ENCODE data around the gene LRRC4C.
"Not testable (repeated sequence)": the region's sequence is repeated elsewhere in the genome, so short reads cannot be mapped to it uniquely, and the experiment has no call there.

The LRRC4C gene

GRCh38 chr11:40885250-40885954, 574.0 kb downstream of the LRRC4C start:
- DNase-seq (ENCODE audit: low read depth in 1 of 2, low spot score in 1 of 2): no peak

- DNase-seq (ENCODE audit: low read depth in 1 of 2, low spot score in 1 of 2): no peak
Measured at GRCh38 chr11:40882301-40882700, 577.2 kb downstream of the LRRC4C start.

DNA sequence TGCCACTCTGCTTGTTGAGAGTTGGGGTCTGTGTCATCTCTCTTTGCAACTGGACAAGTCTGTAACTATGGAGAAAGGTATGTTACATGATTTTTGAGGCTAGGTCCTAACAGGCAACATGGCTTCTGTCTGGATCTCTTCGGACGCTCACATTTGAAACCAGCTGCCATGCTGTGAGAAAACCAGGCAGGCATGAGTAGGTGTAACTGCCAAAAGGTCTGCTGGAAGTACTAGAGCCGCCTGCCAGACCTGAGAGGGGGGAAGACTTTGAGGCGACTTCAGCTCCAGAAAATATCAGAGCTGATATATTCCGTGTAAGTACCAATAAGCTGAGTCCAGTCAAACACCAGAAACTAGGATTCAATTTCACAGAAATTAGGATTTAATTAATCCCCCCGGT, 579.5 kb downstream of the LRRC4C start:
- no peak for DNase-seq (ENCODE audit: low read depth in 1 of 2, low spot score in 1 of 2)

DNA sequence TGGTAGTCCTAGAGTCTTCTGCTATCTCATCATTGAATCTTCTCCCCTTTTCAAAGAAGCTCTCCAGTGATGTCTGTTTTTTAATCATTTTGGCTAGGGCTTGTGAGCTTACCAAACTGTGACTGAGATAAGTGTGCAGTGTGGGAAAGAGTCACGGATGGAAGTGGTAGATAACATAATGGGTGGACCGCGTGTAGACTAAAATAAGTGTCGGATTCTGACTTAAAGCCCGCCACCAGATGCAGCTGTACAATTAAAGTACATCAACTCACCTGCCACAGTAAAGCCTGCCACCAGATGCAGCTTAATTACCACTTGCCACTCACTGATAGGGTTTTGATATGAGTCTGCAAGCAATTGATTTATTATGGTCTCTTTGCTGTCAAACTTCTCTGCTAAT, 581.5 kb downstream of the LRRC4C start:
- DNase-seq (ENCODE audit: low read depth in 1 of 2, low spot score in 1 of 2): no peak

DNA sequence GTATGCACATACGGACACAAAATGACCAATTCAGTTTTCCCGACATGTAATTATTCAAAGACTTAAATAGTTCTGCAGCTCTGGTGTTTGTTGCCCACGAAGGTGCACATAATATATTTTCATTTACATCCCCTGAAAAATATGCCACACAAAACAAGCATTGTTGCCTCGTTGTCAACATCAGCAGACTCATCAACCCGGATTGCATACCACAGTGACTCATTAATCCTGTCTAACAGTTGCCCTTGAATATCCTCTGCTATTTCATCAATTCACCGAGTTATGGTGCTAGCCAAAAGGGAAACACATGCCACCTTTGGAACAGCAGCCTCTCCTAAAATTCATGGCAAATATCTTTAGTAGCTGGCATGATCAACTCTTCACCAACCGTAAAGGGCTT, 582.2 kb downstream of the LRRC4C start:
- DNase-seq (ENCODE audit: low read depth in 1 of 2, low spot score in 1 of 2): no peak

DNA sequence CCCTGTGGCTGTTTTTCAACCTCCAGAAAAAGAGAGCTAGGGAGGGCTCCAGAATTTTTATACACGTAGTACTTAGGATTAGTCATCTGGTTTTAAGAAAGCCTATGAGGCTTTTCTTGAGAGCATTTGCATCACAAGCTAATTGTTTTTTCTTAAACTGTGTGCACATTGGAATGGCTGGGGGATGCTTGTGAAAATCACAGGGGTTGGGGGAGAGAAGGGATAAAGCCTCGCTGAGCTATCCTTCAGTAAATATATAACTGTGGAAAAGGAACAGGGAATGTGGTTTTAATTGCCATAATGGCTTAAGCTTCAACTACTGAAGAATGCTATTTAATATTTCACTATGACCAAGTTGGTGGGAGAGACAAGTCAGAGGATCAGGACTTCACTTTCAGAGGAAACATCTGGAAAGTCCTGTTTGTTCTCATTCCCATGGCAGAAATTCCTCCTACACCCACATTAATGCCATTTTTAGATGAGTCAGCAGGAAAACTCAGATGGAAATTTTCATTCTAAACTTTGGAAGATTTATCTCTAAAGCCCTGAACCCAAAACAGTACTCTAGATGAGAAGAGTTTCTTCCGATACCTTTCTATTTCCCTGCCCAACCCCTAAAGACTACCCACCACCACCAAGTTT, 591.3 kb downstream of the LRRC4C start:
- no peak for DNase-seq (ENCODE audit: low read depth in 1 of 2, low spot score in 1 of 2)

DNA sequence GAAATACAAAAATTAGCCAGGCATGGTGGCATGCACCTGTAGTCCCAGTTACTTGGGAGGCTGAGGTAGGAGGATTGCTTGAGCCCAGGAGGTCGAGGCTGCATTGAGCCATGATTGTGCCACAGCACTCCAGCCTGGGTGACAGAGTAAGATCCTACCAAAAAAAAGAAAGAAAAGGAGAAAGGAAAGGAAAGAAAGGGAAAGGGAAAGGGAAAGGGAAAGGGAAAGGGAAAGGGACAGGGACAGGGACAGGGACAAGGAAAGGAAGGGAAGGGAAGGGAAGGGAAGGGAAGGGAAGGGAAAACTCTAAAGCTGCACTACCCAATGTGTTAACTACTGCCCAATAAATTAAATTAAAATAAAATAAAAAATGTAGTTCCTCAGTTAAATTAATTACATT, 601.7 kb downstream of the LRRC4C start:
- not testable (repeated sequence) for DNase-seq (ENCODE audit: low read depth in 1 of 2, low spot score in 1 of 2)

DNA sequence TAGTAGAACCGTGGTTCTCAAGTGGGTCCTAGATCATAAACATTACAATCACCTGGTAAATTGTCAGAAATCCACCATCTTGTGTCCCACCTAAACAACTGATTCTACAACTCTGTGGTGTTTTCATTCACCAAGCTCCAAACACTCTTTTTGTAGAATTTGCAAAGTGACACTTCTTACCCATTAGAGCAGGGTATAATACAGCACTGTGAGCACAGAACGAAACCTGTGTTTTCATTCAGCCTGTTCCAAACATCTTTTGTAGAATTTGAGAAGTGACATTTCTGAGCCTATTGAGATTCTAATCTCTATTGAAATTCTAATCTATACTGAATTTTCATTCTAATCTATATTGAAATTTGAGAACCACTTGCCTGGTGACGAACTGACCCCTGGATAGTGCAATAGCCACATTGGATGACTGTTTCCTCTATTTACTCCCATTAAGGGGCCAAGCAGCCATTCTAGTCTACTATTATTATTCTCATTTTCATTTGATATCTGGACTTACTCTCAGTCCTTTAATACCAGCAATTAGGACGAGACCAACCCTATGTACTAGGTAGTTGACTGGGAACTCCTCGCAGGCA, 616.6 kb downstream of the LRRC4C start:
- DNase-seq (ENCODE audit: low read depth in 1 of 2, low spot score in 1 of 2): no peak

DNA sequence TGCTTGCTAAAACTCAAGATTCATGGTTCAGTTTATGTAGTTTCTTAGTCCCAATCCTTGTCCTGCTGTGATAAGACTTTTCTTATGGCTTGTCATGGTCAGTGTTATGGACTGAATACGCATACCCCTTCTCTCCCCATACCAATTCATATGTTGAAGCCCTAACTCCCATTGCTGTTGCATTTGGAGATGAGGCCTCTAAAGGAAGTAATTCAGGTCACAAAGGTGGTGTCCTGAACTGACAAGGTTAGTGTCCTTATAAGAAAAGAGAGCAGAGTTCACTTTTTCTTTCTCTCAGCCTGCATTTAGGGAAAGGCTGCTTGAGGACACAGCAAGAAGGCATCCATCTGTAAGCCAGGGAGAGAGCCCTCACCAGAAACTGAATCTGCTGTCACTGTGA, 618.2 kb downstream of the LRRC4C start:
- no peak for DNase-seq (ENCODE audit: low read depth in 1 of 2, low spot score in 1 of 2)

GRCh38 chr11:40838181-40838683, 621.2 kb downstream of the LRRC4C start:
- DNase-seq (ENCODE audit: low read depth in 1 of 2, low spot score in 1 of 2): no peak

GRCh38 chr11:40827116-40827515, 632.3 kb downstream of the LRRC4C start:
- no peak for DNase-seq (ENCODE audit: low read depth in 1 of 2, low spot score in 1 of 2)

GRCh38 chr11:40826601-40827000, 632.9 kb downstream of the LRRC4C start:
- DNase-seq (ENCODE audit: low read depth in 1 of 2, low spot score in 1 of 2): no peak

DNA sequence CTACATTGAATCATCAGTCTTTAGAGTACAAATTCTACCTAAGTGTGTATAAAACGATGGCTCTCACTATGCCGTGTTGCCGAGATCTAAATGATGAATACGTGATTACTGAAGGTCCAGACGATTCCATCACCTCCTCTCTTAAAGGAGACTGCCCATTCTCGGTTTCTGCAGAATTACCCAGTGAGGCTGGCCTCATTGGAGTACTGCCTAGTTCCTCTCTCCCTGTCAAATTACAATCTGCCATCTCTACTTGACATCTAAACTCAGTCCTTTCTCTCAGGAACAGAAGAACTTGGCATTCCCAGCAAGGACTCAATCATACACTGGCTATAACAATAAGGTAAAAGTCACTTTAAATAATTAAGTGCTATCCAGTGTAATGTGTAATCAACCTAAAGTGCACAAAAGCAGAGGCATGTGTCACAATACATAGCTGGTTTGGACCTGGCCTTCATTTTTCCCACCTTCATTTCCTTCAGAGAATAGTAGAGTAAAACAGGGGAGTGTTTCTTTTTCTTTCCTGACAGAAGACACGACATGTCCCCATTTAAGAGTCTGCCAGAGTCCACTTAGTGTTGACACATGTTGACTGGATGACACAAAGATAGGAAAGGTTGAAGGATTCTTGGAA, 634.1 kb downstream of the LRRC4C start:
- DNase-seq (ENCODE audit: low read depth in 1 of 2, low spot score in 1 of 2): no peak

DNA sequence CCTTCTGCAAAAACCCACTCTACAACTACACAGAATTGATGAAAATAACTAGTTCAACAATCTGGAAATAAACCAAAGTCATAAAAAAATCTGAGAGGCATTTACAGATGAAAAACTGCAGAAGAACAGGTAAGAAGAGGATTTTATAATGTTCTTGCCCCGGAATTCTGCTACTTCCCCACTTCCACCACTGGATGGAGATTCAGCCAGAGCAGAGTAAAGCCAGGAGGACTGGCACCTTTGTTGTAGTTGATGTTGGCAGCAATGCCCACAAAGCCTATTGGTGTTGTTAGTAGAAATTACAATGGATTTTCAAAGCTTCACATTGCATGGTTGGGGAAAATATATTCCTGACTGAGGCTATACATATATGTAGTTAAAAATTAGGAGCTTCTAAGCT, 640.2 kb downstream of the LRRC4C start:
- DNase-seq (ENCODE audit: low read depth in 1 of 2, low spot score in 1 of 2): no peak

DNA sequence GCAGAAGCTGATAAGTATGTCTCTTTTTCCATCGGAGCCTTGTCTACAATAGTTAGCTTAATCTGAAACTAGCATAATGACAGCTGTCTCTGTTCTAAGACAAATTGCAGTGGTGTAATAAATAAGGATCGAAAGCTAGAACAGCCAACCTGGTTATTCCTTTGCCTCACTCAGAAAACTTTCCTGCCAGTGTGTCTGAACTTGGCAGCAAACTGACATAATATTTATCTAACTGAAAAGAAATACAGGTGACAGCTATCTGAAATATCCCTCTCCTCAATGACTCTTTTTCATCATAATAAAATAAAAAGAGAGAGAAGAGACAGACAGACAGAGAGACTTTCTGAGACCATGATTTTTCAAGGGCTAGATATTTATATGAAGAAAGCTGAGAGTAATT, 642.5 kb downstream of the LRRC4C start:
- DNase-seq (ENCODE audit: low read depth in 1 of 2, low spot score in 1 of 2): no peak

DNA sequence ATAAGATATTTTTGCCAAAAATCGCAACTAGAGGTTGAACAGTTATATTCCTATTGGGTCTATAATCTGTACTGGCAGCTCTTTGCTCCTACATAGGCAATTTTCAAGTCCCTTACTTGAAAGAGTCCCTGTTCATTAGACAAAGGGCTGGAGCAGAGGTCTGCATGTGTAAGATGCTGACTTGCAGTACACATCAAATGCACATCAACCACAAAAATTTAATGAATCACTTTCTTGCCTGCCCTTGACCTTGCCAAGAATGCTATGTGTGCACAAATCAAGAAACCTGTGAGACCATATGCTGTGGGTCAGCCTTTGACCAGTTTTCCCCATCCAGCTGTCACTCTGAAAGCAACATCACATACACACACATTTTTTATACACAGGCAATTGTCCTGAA, 661.5 kb downstream of the LRRC4C start:
- no peak for DNase-seq (ENCODE audit: low read depth in 1 of 2, low spot score in 1 of 2)

DNA sequence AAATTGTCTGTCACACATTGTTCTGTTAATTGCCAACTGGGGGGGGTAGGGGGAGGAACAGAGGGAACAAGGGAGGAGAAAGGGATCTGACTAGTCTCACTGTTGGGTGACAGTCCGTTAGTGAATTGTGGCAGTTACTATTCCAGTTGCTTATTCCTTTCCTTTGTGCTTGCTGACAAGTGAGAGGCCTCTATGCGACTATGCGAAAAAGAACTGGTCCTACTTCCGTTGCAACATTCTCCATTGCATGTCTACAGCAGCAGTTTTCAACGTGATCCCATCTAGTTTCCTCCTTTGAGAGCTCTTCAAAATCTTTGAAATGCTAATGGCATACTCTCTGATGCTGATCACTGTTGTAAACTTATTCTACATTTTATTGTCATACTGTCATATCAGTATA, 672.2 kb downstream of the LRRC4C start:
- DNase-seq (ENCODE audit: low read depth in 1 of 2, low spot score in 1 of 2): no peak

GRCh38 chr11:40763046-40763445, 696.4 kb downstream of the LRRC4C start:
- DNase-seq (ENCODE audit: low read depth in 1 of 2, low spot score in 1 of 2): no peak

GRCh38 chr11:40759341-40759740, 700.1 kb downstream of the LRRC4C start:
- DNase-seq (ENCODE audit: low read depth in 1 of 2, low spot score in 1 of 2): no peak

GRCh38 chr11:40754297-40754696, 705.2 kb downstream of the LRRC4C start:
- no peak for DNase-seq (ENCODE audit: low read depth in 1 of 2, low spot score in 1 of 2)

DNA sequence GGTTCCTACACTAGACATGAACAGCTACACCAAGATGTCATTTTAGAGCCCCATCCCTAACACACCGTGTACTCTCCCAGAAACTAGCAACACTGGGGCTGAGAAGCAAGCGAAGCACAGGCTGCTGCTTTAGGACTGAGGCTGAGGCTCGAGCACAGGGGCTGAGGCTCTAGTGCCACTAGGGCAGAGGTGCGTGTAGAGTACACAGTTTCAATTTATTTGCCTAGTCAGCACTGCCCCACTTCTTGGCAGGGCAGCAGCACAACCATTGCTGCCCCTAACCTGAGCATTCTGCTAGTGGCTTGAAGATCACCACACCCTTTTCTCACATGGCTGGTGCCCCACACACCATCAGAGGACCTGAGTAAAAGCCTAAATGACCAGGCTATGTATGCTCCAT, 713.2 kb downstream of the LRRC4C start:
- DNase-seq (ENCODE audit: low read depth in 1 of 2, low spot score in 1 of 2): no peak

DNA sequence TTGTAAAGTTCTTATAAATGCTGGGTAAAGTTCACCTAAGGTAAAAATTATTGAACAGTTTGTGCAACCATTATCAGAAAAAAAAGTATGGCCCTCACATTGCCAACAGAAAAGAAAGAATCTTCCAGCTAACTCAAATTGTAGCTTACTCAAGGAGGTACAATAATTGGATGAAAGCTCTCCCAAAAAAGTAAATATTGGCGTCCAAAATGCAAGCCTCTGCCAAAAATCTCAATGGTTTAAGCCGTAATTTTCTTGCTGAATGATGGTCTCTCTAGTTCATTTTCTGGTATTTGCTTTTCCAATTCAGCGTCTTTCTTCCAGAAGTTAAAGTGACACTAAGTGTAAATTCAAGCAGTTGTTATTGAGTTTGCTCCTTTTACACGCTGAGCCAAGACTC, 727.3 kb downstream of the LRRC4C start:
- no peak for DNase-seq (ENCODE audit: low read depth in 1 of 2, low spot score in 1 of 2)

Data from activated CD4-positive, alpha-beta T cell treated with anti-CD3 and anti-CD28 coated beads, Interleukin-2, amount 50 U/mL, for 24 hours (primary cell).